CD4-positive, alpha-beta T cell treated with Interleukin-15 for 4 hours (primary cell): ENCODE results near the gene CD300E.
A peak's percentile ranks its signal among the peaks of the same experiment; 100 is the strongest.
"Not testable (repeated sequence)": the region's sequence is repeated elsewhere in the genome, so short reads cannot be mapped to it uniquely, and the experiment has no call there.

Experiments
- DNase-seq: peaks from one replicate; pipeline ENCODE4 v3.0.0-alpha.2; 2020; ENCODE audit warnings: low spot score

Gene CD300E

GRCh38 chr17:74623693-74624093 lies at the start of gene CD300E:
Gene CD300E (minus strand): TSS chr17:74623738. CDS start chr17:74623621, 117 bp downstream.
- DNase-seq, result no peak

- DNase-seq, result peak; percentile 65
Measured at GRCh38 chr17:74671031-74671771, 47.7 kb upstream of the CD300E start.

GRCh38 chr17:74670329-74670728 lies 46.8 kb upstream of the CD300E start:
- DNase-seq, result no peak

- no peak for DNase-seq
Measured at GRCh38 chr17:74663561-74663960, 40.0 kb upstream of the CD300E start.

- no peak for DNase-seq
Measured at GRCh38 chr17:74659889-74660288, 36.4 kb upstream of the CD300E start.

GRCh38 chr17:74658620-74659019 lies 35.1 kb upstream of the CD300E start:
- DNase-seq, result no peak

GRCh38 chr17:74654742-74655141 lies 31.2 kb upstream of the CD300E start:
- no peak for DNase-seq

- no peak for DNase-seq
Measured at GRCh38 chr17:74652020-74652419, 28.5 kb upstream of the CD300E start.

GRCh38 chr17:74649909-74650308 lies 26.4 kb upstream of the CD300E start:
- no peak for DNase-seq

GRCh38 chr17:74647871-74648672 lies 24.5 kb upstream of the CD300E start:
- DNase-seq, result no peak

- DNase-seq, result peak; percentile 22
Measured at GRCh38 chr17:74646231-74646630, 22.7 kb upstream of the CD300E start.

GRCh38 chr17:74645010-74645409 lies 21.5 kb upstream of the CD300E start:
- no peak for DNase-seq

- DNase-seq, result no peak
Measured at GRCh38 chr17:74644419-74644818, 20.9 kb upstream of the CD300E start.

- DNase-seq, result no peak
Measured at GRCh38 chr17:74643826-74644225, 20.3 kb upstream of the CD300E start.

- no peak for DNase-seq
Measured at GRCh38 chr17:74642995-74643394, 19.5 kb upstream of the CD300E start.

- no peak for DNase-seq
Measured at GRCh38 chr17:74642556-74642955, 19.0 kb upstream of the CD300E start.

GRCh38 chr17:74641958-74642298 lies 18.4 kb upstream of the CD300E start:
- DNase-seq, result no peak

- no peak for DNase-seq
Measured at GRCh38 chr17:74641224-74641957, 17.9 kb upstream of the CD300E start.

GRCh38 chr17:74639704-74640151 lies 16.2 kb upstream of the CD300E start:
- DNase-seq, result no peak

- no peak for DNase-seq
Measured at GRCh38 chr17:74637926-74638325, 14.4 kb upstream of the CD300E start.

- no peak for DNase-seq
Measured at GRCh38 chr17:74637265-74637664, 13.7 kb upstream of the CD300E start.

- DNase-seq, result not testable (repeated sequence)
Measured at GRCh38 chr17:74636541-74637085, 13.1 kb upstream of the CD300E start.
